ENCODE measurements around the gene SLC2A8.

SLC2A8 gene, protein sequence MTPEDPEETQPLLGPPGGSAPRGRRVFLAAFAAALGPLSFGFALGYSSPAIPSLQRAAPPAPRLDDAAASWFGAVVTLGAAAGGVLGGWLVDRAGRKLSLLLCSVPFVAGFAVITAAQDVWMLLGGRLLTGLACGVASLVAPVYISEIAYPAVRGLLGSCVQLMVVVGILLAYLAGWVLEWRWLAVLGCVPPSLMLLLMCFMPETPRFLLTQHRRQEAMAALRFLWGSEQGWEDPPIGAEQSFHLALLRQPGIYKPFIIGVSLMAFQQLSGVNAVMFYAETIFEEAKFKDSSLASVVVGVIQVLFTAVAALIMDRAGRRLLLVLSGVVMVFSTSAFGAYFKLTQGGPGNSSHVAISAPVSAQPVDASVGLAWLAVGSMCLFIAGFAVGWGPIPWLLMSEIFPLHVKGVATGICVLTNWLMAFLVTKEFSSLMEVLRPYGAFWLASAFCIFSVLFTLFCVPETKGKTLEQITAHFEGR

GRCh38 chr9:127396808-127397645, at the start of gene SLC2A8:
TSS of gene SLC2A8 (plus strand) at chr9:127397169. CDS start at chr9:127397231, 62 bp downstream.
- peak; percentile 96 for DNase-seq

- DNase-seq: no peak
Measured at GRCh38 chr9:127347831-127348776, 48.9 kb upstream of the SLC2A8 start.

- DNase-seq: no peak
Measured at GRCh38 chr9:127349483-127350113, 47.4 kb upstream of the SLC2A8 start.

GRCh38 chr9:127351182-127352166, 45.5 kb upstream of the SLC2A8 start:
- no peak for DNase-seq

DNA sequence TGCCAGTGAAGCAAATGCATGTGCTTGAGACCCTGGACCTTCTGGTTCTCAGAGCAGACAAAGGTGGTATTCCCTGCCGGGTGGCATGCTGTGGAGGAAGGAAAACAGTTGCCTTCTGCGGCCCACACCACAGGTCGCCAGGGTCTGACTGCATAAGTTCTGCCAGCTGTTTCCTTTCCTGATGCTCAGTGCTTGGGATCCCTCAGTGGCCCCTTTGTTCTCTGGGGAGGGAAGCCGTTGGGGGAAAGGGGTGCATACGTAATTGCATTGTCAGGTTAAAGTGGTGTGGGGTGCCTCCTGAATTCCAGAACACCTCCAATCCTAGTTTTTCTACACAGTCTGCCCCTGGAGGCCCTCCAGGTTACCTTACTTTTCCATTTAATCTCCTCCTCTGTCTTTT, 43.1 kb upstream of the SLC2A8 start:
- DNase-seq: no peak

DNA sequence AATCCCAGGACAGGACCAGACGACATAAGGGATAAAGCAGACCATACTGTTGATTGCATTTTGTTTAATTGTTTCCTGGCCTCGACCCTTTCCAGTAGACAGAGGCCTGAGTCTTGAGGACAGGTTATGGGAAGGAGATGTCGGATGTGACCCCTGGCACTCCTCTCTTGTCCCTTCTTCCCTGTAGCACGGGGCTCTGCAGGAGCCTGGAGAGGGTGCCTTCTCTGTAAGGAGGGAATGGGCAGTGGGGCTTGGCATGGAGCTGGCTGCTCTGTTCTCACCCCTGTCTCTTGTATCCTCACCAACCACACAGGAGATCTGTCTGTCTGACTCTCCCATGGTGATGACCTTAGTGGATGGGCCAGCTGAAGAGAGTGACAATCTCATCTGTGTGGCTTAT, 40.1 kb upstream of the SLC2A8 start:
- no peak for DNase-seq

DNA sequence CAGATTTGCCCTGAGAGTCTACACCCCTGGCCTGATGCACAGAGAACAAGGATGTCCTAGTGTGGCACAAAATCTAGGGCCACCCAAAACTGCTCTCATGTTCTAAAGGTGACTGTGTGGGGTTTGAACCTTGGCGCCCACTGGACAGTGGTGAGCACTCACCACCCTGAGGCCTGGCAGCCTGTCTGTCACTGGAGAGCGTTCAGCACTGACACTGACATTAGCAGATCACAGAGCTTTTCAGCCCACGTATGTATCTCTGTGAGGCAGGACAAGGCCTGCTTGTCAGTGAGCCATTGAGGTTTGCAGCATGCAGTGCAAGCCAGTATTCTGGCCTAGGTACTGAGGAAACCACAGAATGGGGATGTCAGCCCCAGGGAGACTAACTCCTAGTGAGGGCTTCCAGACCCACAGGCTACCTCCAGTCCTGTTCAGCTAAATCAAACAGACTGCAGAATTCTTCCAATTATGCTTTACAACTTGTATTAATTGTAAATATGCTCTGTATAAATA, 38.9 kb upstream of the SLC2A8 start:
- DNase-seq: no peak

DNA sequence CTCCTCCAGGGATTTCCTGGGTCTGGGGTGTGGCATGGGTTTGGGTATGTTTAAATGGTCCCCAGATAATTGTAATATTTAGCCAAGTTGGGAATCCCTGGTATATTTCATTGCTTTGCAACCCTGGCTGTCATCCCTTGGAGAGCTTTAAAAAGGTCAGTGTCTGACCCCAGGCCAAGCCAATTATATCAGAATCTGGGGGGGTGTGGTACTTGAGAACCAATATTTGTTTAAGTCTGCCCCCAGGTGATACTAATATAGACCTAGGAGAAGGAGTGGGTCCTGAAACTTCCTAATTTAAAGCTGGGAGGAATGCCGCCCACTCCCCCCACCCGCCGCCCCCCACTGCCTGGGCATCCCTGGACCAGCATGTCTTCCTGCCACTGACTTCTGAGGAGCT, 38.2 kb upstream of the SLC2A8 start:
- DNase-seq: no peak

GRCh38 chr9:127360250-127360649, 36.7 kb upstream of the SLC2A8 start:
- DNase-seq: no peak

DNA sequence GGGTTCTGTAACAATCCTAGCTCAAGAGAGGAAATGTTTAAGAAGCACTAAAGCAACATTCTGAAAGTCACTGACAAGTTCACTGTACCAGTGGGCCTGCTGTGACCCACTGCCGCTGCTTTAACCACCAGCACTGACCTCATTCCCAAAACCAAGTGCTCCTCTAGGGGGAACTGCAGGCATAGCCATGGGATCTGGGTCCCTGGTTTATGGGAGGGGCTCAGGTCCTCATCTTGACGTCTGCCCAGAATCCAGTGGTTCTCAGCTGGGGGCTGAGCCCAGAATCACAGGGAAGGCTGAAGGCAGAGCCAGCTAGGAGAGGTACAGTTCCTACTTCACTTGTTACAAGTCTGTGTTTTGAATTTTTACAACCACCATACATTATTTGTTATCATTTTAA, 36.1 kb upstream of the SLC2A8 start:
- DNase-seq: no peak

GRCh38 chr9:127361561-127361960, 35.4 kb upstream of the SLC2A8 start:
- DNase-seq: no peak

DNA sequence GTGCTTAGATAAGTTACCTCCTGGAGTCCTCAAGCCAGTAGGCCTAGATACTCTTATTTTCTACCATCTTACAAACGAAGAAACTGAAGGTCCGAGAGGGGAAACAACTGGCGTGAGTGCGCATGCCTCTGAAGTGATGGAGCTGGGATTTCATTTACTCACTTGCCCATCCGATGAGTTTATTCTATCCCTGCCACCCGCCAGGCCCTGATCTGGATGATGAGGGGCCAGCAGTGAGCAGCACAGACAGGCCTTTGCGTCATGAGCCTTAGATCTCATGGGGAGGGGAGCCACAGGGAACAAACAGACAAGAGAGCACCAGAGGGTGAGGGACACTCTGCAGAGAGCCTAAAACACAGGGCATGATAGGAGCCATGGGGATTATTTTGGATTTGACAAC, 34.1 kb upstream of the SLC2A8 start:
- no peak for DNase-seq

GRCh38 chr9:127365461-127365860, 31.5 kb upstream of the SLC2A8 start:
- no peak for DNase-seq

- no peak for DNase-seq
Measured at GRCh38 chr9:127366594-127366993, 30.4 kb upstream of the SLC2A8 start.

DNA sequence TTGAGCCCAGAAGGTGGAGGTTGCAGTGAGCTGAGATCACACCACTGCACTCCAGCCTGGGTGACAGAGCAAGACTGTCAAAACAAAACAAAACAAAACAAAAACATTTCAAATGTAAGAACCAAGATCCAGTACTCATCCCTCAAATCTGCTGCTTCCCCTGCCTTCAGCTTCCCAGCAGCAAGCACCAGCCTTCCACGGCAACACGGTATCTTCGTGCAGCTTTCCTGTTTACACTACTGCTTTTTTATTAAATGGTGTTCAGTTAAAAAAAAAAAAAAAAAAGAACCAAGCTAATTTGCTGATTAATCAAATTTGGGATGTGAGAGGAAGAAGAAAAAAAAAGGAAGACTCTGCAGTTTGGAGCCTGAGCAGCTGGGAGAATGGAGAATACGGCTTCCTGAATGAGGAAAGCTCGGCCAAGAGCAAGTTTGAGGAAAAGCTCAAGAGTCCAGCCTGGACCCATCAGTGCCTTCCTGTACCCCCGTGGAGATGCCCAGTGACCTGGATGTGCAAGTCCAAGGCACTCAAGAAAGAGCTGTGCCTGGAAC, 28.0 kb upstream of the SLC2A8 start:
- DNase-seq: no peak

DNA sequence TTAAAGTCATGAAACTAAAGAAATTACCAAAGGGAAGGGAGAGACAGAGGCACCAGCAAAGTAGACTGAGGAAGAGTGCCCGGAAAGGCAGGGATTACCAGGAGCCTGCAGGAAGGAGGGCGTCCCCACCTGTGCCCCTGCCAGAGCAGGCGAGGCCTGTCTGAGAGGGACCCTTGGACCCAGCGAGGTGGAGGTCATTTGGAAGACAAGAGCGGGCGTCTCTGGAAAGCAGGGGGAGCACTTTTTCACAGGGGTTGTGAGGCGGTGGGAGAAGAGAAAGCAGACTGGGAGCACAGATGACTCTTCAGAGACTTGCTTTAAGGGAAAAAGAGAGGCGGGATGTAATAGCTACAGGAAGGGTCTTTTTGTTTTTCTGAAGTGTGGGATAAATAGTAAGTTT, 27.5 kb upstream of the SLC2A8 start:
- DNase-seq: no peak

GRCh38 chr9:127370147-127370579, 26.8 kb upstream of the SLC2A8 start:
- DNase-seq: no peak

GRCh38 chr9:127370672-127371648, 26.0 kb upstream of the SLC2A8 start:
- no peak for DNase-seq

DNA sequence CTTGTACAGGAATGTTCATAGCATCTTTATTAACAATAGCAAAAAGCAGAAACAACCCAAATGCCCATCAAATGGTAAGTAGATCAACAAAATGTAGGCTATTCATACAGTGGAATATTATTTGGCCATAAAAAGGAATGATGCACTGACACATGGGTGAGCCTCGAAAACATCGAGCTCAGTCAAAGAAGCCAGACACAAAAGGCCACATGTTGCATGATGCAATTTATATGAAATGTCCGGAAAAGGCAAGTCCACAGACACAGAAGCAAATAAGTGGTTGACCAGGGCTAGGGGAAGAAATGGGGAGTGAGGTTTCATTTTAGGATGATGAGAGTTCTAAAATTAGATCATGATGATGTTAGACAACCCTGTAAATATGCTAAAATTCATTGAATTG, 16.5 kb upstream of the SLC2A8 start:
- no peak for DNase-seq
